Testis (tissue), 3 donors: Measurements from ENCODE around the gene ZNF577. TPM values are rescaled to one million over a fixed set of nuclear protein-coding genes. Genes with fewer than 3 reads are reported as not detected.

Experiments used
- DNase-seq: peaks from one replicate; pipeline ENCODE4 v3.0.0-alpha.2; 2019
- H3K27ac ChIP-seq, 2 donors: fragments of 200-600 bp; sonication (generic); one replicate each; pipeline ENCODE4 v1.5.1; 2019
- H3K27me3 ChIP-seq: fragments of 200-600 bp; sonication (generic); one replicate; pipeline ENCODE4 v1.5.1; 2019
- H3K36me3 ChIP-seq: fragments of 200-600 bp; sonication (generic); one replicate; pipeline ENCODE4 v1.5.1; 2017; ENCODE audit warnings: low read depth; ENCODE audit errors: missing control alignments
- H3K4me1 ChIP-seq: fragments of 200-600 bp; sonication (generic); one replicate; pipeline ENCODE4 v1.5.1; 2019
- H3K4me3 ChIP-seq, 2 donors: fragments of 200-600 bp; sonication (generic); one replicate each; pipeline ENCODE4 v1.5.1; 2017 to 2019
- H3K9me3 ChIP-seq: fragments of 200-600 bp; sonication (generic); one replicate; pipeline ENCODE4 v1.5.1; 2017
- CTCF ChIP-seq, 3 experiments: fragments of 450-650 bp in 2 of 3; fragments of 200-600 bp in 1 of 3; sonication (generic) in 1 of 3; IDR thresholded peaks; one replicate each; pipeline ENCODE4 v1.5.1; 2016 to 2019; ENCODE audit warnings: antibody characterized with exemption in 3 of 3, mild to moderate bottlenecking in 2 of 3, moderate library complexity in 1 of 3
- POLR2A ChIP-seq: fragments of 450-650 bp; IDR thresholded peaks from one replicate; pipeline ENCODE4 v1.6.1; 2017; ENCODE audit warnings: antibody characterized with exemption, mild to moderate bottlenecking, moderate library complexity
- WGBS, 2 donors: methylation state at CpG; one replicate each; pipeline ENCODE4 v1.1.5; 2018; 5-methylcytosine and 5-hydroxymethylcytosine counted together
- intact Hi-C: fragments of 100-400 bp; cut with DNase I; formaldehyde crosslinking; loops from one replicate; pipeline ENCODE4 v1.15.1; 2023; ENCODE audit warnings: low total_unique reads
- polyA plus RNA-seq: library from polyadenylated mRNA; stranded (reverse); fragments of 350-450 nt; fragmentation: Illumina TruSeq; extraction: RNeasy Lipid Tissue Mini Kit (QIAGEN cat#74804); gene quantifications from one replicate; pipeline ENCODE4 v1.2.3, GENCODE V29; 2014; ENCODE audit warnings: low read depth, low replicate concordance; ENCODE audit not compliant: insufficient read depth
- total RNA-seq, 2 donors: library from RNA; depleted of rRNA; stranded (reverse); fragments of >200 nt; gene quantifications; one replicate each; pipeline ENCODE4 v1.2.3, GENCODE V29; 2016

The ZNF577 gene
- total and polyA plus RNA-seq, 3 donors from 2014 or later = 43.5 to 85.2 (median 65.2) TPM

GRCh38 chr19:51822946-51823345 lies 64.8 kb downstream of the ZNF577 start:
- no peak for TF ChIP-seq CTCF (IDR thresholded peaks at IDR 0.05)
- no peak for TF ChIP-seq POLR2A
- WGBS, 2 donors = 96 to 97% methylated on average over 3 of the region's 3 CpGs

GRCh38 chr19:51822325-51822724 lies 65.4 kb downstream of the ZNF577 start:
- Histone ChIP-seq H3K36me3 (no peaks in the 10 kb centered on the region), H3K4me1 (no peaks in the 10 kb centered on the region), H3K27ac (no peak overlapping the region), H3K9me3 (no peaks in the 10 kb centered on the region), H3K27me3 (no peaks in the 10 kb centered on the region), H3K4me3 (no peak overlapping the region)
- WGBS, 2 donors = 77 to 86% methylated on average over 2 of the region's 2 CpGs
- intact Hi-C loops = no loop called here
- TF ChIP-seq CTCF (IDR thresholded peaks at IDR 0.05) (no peak), POLR2A (no peak)
- no peak for DNase-seq

More at GRCh38 chr19:51822946-51823345, 64.8 kb downstream of the ZNF577 start:
- H3K4me3 ChIP-seq = no peak overlapping the region
- no peaks in the 10 kb centered on the region for H3K36me3 ChIP-seq
- H3K27me3 ChIP-seq = no peaks in the 10 kb centered on the region
- intact Hi-C loops = no loop called here
- DNase-seq = no peak
- H3K27ac ChIP-seq = no peak overlapping the region
- no peaks in the 10 kb centered on the region for H3K9me3 ChIP-seq
- no peaks in the 10 kb centered on the region for H3K4me1 ChIP-seq

GRCh38 chr19:51821921-51822320 lies 65.8 kb downstream of the ZNF577 start:
- H3K36me3 ChIP-seq = no peaks in the 10 kb centered on the region
- H3K27me3 ChIP-seq = no peaks in the 10 kb centered on the region
- no peak for DNase-seq
- no peaks in the 10 kb centered on the region for H3K4me1 ChIP-seq
- no peak overlapping the region for H3K27ac ChIP-seq
- intact Hi-C loops = no loop called here
- H3K4me3 ChIP-seq = no peak overlapping the region
- TF ChIP-seq CTCF (IDR thresholded peaks at IDR 0.05) (no peak), POLR2A (no peak)
- H3K9me3 ChIP-seq = no peaks in the 10 kb centered on the region

- H3K27ac ChIP-seq = no peak overlapping the region
- 54 to 57% methylated on average over 3 of the region's 3 CpGs for WGBS, 2 donors
Measured at GRCh38 chr19:51821456-51821855, 66.3 kb downstream of the ZNF577 start.

More at GRCh38 chr19:51821456-51821855, 66.3 kb downstream of the ZNF577 start:
- intact Hi-C loops = no loop called here
- Histone ChIP-seq H3K27me3 (no peaks in the 10 kb centered on the region), H3K9me3 (no peaks in the 10 kb centered on the region), H3K4me3 (no peak overlapping the region), H3K36me3 (no peaks in the 10 kb centered on the region), H3K4me1 (no peaks in the 10 kb centered on the region)
- TF ChIP-seq POLR2A = no peak
- no peak for TF ChIP-seq CTCF (IDR thresholded peaks at IDR 0.05)
- DNase-seq = no peak

Other genes with a start within 250 kb of the ZNF577 start
- 1 to 10 TPM; 3.7 to 5.7 TPM for gene SIGLEC14, start 241.1 kb downstream of the ZNF577 start, total RNA-seq
- gene SIGLEC14, start 241.1 kb downstream of the ZNF577 start, polyA plus RNA-seq = 1.5 TPM
- 100 to 1,000 TPM in 1 of 2 donors, 10 to 100 TPM in 1; 37.8 to 106 TPM for gene SPACA6, start 194.6 kb downstream of the ZNF577 start, total RNA-seq
- gene SPACA6, start 194.6 kb downstream of the ZNF577 start, polyA plus RNA-seq = 19.8 TPM
- gene HAS1, start 164.0 kb downstream of the ZNF577 start, total RNA-seq = 1 to 10 TPM in 1 of 2 donors, under 1 TPM in 1; 0.99 to 2.1 TPM
- 0.44 TPM for gene HAS1, start 164.0 kb downstream of the ZNF577 start, polyA plus RNA-seq
- gene FPR1, start 136.1 kb downstream of the ZNF577 start, total RNA-seq = 1 to 10 TPM; 1.4 to 2.1 TPM
- gene FPR1, start 136.1 kb downstream of the ZNF577 start, polyA plus RNA-seq = 3.5 TPM
- gene FPR2, start 126.8 kb downstream of the ZNF577 start, total RNA-seq = under 1 TPM; 0.19 to 0.31 TPM
- gene FPR2, start 126.8 kb downstream of the ZNF577 start, polyA plus RNA-seq = 1.3 TPM
- 10 to 100 TPM in 1 of 2 donors, 1 to 10 TPM in 1; 1.6 to 15.6 TPM for gene FPR3, start 92.8 kb downstream of the ZNF577 start, total RNA-seq
- gene FPR3, start 92.8 kb downstream of the ZNF577 start, polyA plus RNA-seq = 8.8 TPM
- 10 to 100 TPM; 12.2 to 12.4 TPM for gene ZNF649, start 17.1 kb upstream of the ZNF577 start, total RNA-seq
- 8.7 TPM for gene ZNF649, start 17.1 kb upstream of the ZNF577 start, polyA plus RNA-seq
- gene ZNF613, start 39.5 kb upstream of the ZNF577 start, total RNA-seq = 1 to 10 TPM; 9.2 to 9.4 TPM
- 2.8 TPM for gene ZNF613, start 39.5 kb upstream of the ZNF577 start, polyA plus RNA-seq
- 10 to 100 TPM; 18.0 to 19.0 TPM for gene ZNF350, start 98.9 kb upstream of the ZNF577 start, total RNA-seq
- gene ZNF350, start 98.9 kb upstream of the ZNF577 start, polyA plus RNA-seq = 7.5 TPM
- gene ZNF615, start 120.3 kb upstream of the ZNF577 start, total RNA-seq = 10 to 100 TPM in 1 of 2 donors, 1 to 10 TPM in 1; 8.8 to 10.3 TPM
- 4.7 TPM for gene ZNF615, start 120.3 kb upstream of the ZNF577 start, polyA plus RNA-seq
- gene ZNF614, start 140.4 kb upstream of the ZNF577 start, total RNA-seq = 10 to 100 TPM; 13.2 to 13.9 TPM
- 8.6 TPM for gene ZNF614, start 140.4 kb upstream of the ZNF577 start, polyA plus RNA-seq
- gene ZNF432, start 160.9 kb upstream of the ZNF577 start, total RNA-seq = 10 to 100 TPM; 15.7 to 16.8 TPM
- 11.6 TPM for gene ZNF432, start 160.9 kb upstream of the ZNF577 start, polyA plus RNA-seq
- gene ZNF841, start 207.8 kb upstream of the ZNF577 start, total RNA-seq = 10 to 100 TPM; 26.9 to 27.0 TPM
- gene ZNF841, start 207.8 kb upstream of the ZNF577 start, polyA plus RNA-seq = 8.5 TPM